WI38 (cell line): Measurements from ENCODE around the gene ARRDC2.

Experiments used
- H3K4me3 ChIP-seq: 2 replicates; pipeline ENCODE4 v1.5.1; 2011; ENCODE audit warnings: low read depth, mild to moderate bottlenecking, control low read depth, low read length
- TF ChIP-seq, protein P1 (sequence below): IDR thresholded peaks from 2 replicates; pipeline ENCODE4 v1.5.1; 2012; ENCODE audit warnings: low read depth, mild to moderate bottlenecking, control low read depth, low read length

ARRDC2 gene

DNA sequence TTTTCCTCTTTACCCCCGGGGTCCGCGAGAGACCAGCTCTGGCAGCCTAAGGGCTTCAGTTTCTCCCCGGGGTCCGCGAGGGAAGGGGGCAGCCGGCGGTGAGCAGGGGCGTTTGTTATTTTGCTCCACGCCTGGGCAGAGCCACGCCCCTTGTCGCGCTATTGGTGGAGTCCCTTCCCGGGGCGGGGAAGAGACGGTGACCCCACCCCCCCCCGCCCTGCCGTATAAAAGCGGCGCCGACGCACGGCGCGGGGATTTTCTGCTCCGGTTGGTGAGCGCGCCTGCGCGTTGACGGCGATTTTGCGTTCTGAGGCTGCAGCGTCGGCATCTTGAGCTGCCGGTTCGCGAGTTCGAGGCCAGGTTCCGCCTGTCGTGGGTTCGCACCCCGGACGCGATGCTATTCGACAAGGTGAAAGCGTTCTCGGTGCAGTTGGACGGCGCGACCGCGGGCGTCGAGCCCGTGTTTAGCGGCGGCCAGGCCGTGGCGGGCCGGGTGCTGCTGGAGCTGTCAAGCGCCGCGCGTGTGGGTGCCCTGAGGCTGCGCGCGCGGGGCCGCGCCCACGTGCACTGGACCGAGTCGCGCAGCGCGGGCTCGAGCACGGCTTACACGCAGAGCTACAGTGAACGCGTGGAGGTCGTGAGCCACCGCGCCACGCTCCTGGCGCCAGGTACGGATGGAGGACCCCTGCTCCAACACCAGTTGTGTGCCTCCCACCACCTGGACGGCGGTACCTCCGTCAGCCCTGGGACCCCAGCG, at the start of gene ARRDC2:
ARRDC2 (plus strand) TSS at position 254 of the 757 bp plus-strand sequence; CDS start at position 395, 141 bp downstream.
- peak within 1 kb of the TSS; percentile 55 for H3K4me3 ChIP-seq
- TF ChIP-seq, protein P1, sequence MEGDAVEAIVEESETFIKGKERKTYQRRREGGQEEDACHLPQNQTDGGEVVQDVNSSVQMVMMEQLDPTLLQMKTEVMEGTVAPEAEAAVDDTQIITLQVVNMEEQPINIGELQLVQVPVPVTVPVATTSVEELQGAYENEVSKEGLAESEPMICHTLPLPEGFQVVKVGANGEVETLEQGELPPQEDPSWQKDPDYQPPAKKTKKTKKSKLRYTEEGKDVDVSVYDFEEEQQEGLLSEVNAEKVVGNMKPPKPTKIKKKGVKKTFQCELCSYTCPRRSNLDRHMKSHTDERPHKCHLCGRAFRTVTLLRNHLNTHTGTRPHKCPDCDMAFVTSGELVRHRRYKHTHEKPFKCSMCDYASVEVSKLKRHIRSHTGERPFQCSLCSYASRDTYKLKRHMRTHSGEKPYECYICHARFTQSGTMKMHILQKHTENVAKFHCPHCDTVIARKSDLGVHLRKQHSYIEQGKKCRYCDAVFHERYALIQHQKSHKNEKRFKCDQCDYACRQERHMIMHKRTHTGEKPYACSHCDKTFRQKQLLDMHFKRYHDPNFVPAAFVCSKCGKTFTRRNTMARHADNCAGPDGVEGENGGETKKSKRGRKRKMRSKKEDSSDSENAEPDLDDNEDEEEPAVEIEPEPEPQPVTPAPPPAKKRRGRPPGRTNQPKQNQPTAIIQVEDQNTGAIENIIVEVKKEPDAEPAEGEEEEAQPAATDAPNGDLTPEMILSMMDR: no peak

DNA sequence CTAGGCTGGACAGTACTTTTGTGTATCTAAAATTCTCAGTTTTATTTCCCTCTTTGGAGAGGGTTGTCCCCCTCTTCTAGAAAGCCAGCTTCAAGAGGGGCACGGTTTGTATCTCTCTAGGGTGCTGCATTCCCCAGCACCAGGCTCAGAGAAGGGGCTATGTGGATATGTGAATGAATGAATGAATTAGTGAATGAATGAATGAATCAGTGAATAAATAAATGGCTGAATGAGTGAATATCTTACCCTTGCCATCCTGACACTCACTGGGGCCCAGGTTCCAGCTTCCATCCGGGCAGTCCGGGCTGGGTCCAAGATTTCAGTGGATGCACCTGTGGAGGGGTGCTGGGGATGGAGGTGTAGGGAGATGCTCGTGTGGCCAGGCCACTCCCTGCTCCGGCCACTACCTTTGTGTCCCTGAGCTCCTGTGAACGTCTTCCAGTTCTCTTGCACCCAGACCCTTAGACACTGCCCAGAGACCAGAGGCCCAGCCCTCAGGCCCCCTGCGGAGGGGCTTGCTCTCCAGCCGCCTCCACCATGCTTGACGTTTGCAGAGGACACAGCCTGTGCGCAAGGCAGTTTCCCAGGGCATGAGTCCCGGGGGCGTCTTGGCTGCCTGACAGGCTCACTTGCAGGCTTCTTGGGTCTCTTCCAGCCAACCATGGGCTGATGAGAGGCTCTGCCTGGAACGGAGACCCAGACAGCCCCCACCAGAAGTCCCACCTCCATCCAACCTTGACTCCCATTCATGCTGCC, 43.9 kb upstream of the ARRDC2 start:
- no peak overlapping the region for H3K4me3 ChIP-seq
- TF ChIP-seq, protein P1: no peak

DNA sequence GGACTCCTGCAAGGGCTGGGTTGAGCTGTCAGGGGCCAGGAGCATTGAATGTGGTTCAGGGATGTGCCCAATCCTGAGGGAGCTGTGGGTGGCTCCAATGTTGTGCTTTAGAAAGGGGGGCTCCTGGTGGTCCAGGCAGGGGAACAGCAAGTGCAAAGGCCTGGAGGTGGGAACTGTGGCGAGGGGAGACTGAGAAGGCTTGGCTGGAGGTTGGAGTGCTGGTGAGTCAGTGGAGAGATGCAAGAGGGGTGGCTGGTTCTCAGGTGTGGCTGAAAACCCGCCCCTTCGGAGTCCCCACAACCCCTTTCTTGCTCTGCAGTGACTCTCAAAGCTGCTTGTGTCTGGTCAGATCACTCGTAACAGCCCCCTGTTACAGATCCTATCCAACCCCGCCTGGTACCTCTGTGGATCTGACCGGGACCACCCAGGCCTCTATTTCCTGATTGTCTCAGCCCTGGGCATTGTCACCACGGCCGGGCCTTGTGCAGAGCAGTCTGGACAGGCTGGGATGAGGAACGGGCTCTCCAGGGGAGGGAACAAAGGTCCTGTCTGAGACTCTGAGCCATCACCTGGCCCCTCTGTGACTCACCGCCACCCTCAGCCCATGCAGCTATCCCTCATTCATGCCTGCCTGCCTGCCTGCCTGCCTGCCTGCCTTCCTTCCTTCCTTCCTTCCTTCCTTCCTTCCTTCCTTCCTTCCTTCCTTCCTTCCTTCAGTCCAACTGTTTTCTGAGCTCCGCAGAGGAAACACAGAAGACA, 42.4 kb upstream of the ARRDC2 start:
- TF ChIP-seq, protein P1: no peak
- no peak overlapping the region for H3K4me3 ChIP-seq

DNA sequence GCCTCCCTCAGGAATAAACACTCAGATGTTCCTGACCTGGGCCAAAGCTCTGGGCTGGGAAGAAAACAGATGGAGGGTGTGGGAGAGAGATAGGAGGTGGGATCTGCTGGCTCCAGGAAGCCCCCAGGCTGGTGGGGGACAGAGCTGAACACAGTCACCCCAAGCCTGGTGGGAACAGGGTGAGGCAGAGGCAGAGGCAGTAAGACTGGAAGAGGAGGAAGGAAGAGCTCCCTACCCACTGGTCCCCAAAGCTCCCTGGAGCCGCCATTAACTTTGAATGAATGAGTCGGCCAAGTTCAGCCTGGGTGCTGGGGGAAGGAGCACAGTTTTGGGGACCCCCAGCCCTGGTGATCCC, 41.9 kb upstream of the ARRDC2 start:
- TF ChIP-seq, protein P1: no peak
- no peak overlapping the region for H3K4me3 ChIP-seq

DNA sequence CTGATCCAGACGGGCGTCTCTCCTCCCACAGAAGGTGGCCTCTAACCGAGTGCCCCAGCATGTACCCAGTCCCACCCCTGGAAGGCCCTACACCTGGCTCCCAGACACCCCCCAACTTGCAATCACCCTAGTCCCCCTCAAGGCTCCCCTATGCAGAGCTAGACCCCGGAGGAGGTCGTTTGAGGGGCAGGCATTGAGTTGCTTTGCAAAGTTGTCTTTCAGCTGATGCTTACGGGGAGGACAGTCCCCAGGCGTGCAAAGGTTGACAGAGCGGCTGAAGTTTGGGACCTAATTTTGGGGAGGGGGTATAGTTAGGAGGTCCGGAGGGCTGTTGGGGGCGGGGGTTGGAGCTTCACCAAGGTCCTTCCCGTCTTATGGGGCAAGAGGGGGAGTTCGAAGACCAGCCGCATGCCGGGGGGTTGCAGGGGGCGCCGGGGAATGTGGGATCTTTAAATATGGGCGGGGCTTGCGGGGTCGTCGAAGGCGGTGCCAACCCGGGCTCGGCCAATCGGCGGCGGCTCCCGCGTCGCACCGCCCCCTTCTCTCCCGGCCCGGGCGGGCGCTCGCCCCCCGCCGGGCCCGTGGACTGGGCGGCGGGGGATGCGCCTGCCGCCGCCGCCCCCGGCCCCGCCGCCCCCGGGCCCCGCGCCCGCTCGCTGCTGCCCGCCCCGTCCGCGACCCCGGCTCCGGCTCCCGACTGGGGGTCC, 41.3 kb upstream of the ARRDC2 start, which contains the start of gene KCNN1:
KCNN1 (plus strand) TSS at position 558 of the 707 bp plus-strand sequence. CDS start 6,782 bp downstream, outside the sequence.
- no peak within 1 kb of the TSS for H3K4me3 ChIP-seq
- TF ChIP-seq, protein P1: no peak

DNA sequence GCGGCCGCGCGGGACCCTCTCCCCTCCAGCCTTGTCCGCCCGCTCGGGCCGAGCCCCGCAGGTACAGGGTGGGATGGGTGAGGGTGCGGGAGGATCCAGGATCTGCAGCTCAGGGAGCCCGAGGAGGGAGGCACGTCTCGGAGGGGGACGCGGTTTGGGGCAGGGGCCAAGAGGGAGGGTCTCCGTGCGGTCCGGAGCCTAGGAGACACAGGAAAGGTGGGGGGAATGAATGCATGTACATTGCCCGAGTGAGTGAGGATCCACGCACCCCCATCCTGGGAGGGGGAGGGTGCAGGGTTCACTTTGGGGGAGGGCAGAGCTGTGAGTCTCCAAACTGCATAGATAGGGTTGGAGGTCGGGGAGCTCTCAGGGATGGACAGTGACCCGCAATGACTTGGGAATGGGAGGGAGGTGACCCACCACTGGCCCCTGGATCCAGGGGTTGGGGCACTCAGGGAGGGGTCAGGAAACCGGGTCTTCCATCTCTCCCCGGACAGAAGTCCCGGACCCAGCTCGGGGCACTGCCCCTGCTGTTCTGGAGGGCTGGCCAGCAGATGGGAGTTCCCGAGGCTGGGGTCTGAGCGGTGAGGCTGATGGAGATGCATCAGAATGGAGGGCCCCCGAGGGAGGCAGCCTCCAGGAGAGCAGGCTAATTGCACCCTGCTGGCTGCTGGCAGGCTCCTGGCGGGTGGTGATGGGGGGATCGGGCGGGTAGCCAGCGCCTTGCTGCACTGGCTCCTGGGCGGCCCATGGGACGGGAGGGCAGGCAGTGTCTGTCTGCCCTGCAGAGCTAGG, 40.5 kb upstream of the ARRDC2 start:
- H3K4me3 ChIP-seq: no peak overlapping the region
- TF ChIP-seq, protein P1: no peak
